Heart right ventricle (tissue), 16 donors: ENCODE measurements around the gene KLHL29. TPM values are rescaled to one million over a fixed set of nuclear protein-coding genes. Genes with fewer than 3 reads are reported as not detected.

Source experiments
- ATAC-seq, 8 donors: fragments of 200-7000 bp; cut with Tn5 transposase; one replicate each; pipeline ENCODE4 v1.9.1; 2020; ENCODE audit warnings: mild to moderate bottlenecking in 8 of 8, moderate library complexity in 8 of 8, moderate number of reproducible peaks in 1 of 8
- DNase-seq, 2 donors: peaks; one replicate each; pipeline ENCODE4 v3.0.0-alpha.2; 2020
- H3K27ac ChIP-seq, 10 donors: fragments of 200-600 bp; sonication (generic) in 2 of 10; one replicate each; pipeline versions ENCODE4 v1.5.0 to v1.8.0; 2020 to 2022; ENCODE audit warnings: mild to moderate bottlenecking in 3 of 10
- H3K27me3 ChIP-seq, 7 donors: fragments of 200-600 bp; one replicate each; pipeline ENCODE4 v1.8.0; 2021 to 2022; ENCODE audit warnings: mild to moderate bottlenecking in 2 of 7
- H3K36me3 ChIP-seq, 9 donors: fragments of 200-600 bp; sonication (generic) in 1 of 9; one replicate each; pipeline versions ENCODE4 v1.5.0 to v1.8.0; 2020 to 2022; ENCODE audit warnings: mild to moderate bottlenecking in 2 of 9
- H3K4me1 ChIP-seq, 9 donors: fragments of 200-600 bp; sonication (generic) in 1 of 9; one replicate each; pipeline versions ENCODE4 v1.5.0 to v1.8.0; 2020 to 2022; ENCODE audit warnings: mild to moderate bottlenecking in 4 of 9
- H3K4me3 ChIP-seq, 10 donors: fragments of 200-600 bp; sonication (generic) in 2 of 10; one replicate each; pipeline versions ENCODE4 v1.5.0 to v1.8.0; 2020 to 2022; ENCODE audit warnings: mild to moderate bottlenecking in 7 of 10, moderate library complexity in 2 of 10
- H3K9me3 ChIP-seq, 11 donors: fragments of 200-600 bp in 10 of 11; sonication (generic) in 2 of 11; one replicate each; pipeline versions ENCODE4 v1.5.0 to v1.8.0; 2013 to 2022; ENCODE audit warnings: mild to moderate bottlenecking in 2 of 11, control low read depth in 1 of 11, moderate library complexity in 1 of 11
- CTCF ChIP-seq, 9 donors: fragments of 200-600 bp; sonication (generic) in 2 of 9; IDR thresholded peaks; one replicate each; pipeline versions ENCODE4 v1.5.0 to v1.8.0; 2021 to 2022; ENCODE audit warnings: antibody characterized with exemption in 9 of 9, mild to moderate bottlenecking in 5 of 9, moderate library complexity in 1 of 9
- WGBS, 2 donors: extraction: QIAGEN DNeasy Blood & Tissue Kit; methylation state at CpG; one replicate each; pipeline ENCODE4 v1.1.7; 2013; ENCODE audit warnings: inconsistent platforms in 1 of 2; 5-methylcytosine and 5-hydroxymethylcytosine counted together
- intact Hi-C, 10 donors: fragments of 100-400 bp; cut with DNase I; formaldehyde crosslinking; loops; one replicate each; pipeline versions ENCODE4 v1.11.1 to v1.14.2; 2022
- polyA plus RNA-seq, 2 donors: library from polyadenylated mRNA; stranded (reverse); fragments of 200-250 nt; gene quantifications; one replicate each; pipeline ENCODE4 v1.2.3, GENCODE V29; 2013
- total RNA-seq, 10 donors: library from RNA; stranded (reverse); fragmentation: NEBNext Ultra II Directional in 3 of 10; extraction: Animal tissue kit (Norgen Biotek cat#: 25700) in 3 of 10; gene quantifications; one replicate each; pipeline versions ENCODE4 v1.2.1 to v1.2.4, GENCODE V29; 2021 to 2023
- donor health status: Arrhythmogenic right ventricular cardiomyopathy.
- donor health status: ischemic (EF 13 %, LVEDD 7.1; RV severe dilation, severe dysfunction).
- donor health status: healthy with polysubstance abuse.
- donor health status: DM: no; HTN: yes; CAD: no.
- donor health status: DM: no; HTN: no; CAD: no.
- donor health status: ischemic (EF 25% LVEDD 6.9; RV normal size, moderate dysfunction).
- donor health status: ischemic (EF 25% LVEDD 5.7; RV mildly dilated, moderate dysfunction).
- donor health status: healthy.
- donor health status: DM: yes; HTN: yes; CAD: no.
- donor health status: Ischemic cardiomyopathy.
- donor health status: ischemic (EF 35%, LVEDD 5.7; RV mildly dilated, moderate dysfunction).
- donor health status: nonischemic (EF 11% LVEDD 7.7; RV severe dilation, severe dysfunction).
- donor health status: DM: yes; HTN: yes; CAD: no.
- donor health status: PGD.
- donor health status: ischemic (EF 29% LVEDD 5.4; RV normal size, mild dysfunction).
- donor health status: nonischemic (EF 23%, LVEDD 6.1; RV moderate dilation, normal function).

KLHL29 gene
- total and polyA plus RNA-seq, 12 donors, result 0.71 to 1.5 (median 1.0) TPM

DNA sequence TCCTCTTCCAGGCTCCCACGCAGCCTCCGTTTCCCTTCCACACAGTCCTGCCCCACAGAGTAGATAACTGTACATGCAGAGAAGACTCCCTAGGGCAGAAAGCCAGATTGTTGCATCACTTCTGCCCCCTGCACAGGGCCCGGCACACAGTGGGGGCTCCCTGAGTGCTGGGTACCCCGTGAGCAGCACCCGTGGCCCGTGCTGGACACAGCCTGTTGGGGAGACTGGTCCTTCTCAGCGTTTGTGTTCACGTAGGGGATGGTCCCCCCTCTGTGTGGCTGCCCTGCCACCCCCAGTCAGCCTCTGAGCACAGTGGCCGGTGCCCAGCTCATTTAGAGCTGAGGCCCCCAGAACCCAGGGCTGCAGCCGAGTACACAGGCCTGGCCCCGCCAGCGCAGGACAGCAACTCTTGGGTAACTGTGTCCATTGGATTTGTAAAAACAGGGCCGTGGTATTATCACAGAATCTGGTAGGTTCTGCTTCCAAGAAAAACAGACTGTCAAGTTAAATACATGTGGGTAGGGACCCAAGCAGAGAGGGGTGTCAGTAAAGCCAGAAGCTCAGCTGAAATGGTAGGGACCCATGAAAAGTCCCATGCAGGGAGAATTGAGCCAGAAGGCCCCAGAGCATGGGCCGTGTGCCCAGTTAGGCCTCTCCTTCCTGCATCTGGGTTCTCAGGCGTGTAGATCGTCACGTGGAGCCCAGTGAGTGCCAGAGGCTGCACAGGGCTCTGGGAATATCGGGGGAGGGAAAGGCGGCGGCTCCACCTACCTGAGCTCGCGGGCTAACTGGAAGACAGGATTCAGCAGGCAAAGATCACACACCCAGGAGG lies 284.6 kb downstream of the KLHL29 start:
- H3K4me3 ChIP-seq, result no peak overlapping the region
- H3K36me3 ChIP-seq, result no peaks in the 10 kb centered on the region
- H3K9me3 ChIP-seq, result no peaks in the 10 kb centered on the region
- WGBS, 2 donors, result 55 to 56% methylated on average over 22 of the region's 22 CpGs
- ATAC-seq (peak; percentile 89 to 95 (median 92)), DNase-seq (peak; percentile 81 to 84)
- peak overlapping the region in 8 of 10 donors; percentile 6 to 58 (median 42) for H3K27ac ChIP-seq
- no peak for TF ChIP-seq CTCF (IDR thresholded peaks at IDR 0.05)
- intact Hi-C loops, result no loop called here
- H3K4me1 ChIP-seq, result peaks cover 4 to 19% (median 15%) of the 10 kb centered on the region in 9 donors
- H3K27me3 ChIP-seq, result no peaks in the 10 kb centered on the region

DNA sequence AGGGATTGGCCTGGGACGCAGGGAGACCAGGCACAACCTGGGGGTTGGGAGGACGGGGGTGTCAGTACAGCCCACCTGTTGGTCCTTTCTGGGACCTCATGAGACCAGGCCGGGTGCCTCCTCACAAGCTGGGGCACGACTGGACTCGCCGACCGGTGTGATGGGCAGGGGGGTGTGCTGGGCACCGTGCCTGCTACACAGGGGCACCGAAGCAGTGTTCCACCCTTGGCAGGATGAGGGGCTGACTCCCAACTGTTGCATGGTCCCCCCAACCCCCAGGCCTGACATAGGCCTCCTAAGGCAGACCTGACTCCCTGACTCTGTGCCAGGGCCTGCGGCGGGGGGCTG lies 285.2 kb downstream of the KLHL29 start:
- H3K27me3 ChIP-seq, result no peaks in the 10 kb centered on the region
- H3K4me3 ChIP-seq, result no peak overlapping the region
- no peaks in the 10 kb centered on the region for H3K36me3 ChIP-seq
- H3K4me1 ChIP-seq, result peaks cover 4 to 19% (median 15%) of the 10 kb centered on the region in 9 donors
- H3K27ac ChIP-seq, result peak overlapping the region in 4 of 10 donors; percentile 6 to 41 (median 37)
- no peak for TF ChIP-seq CTCF (IDR thresholded peaks at IDR 0.05)
- intact Hi-C loops, result no loop called here
- 81 to 88% methylated on average over 11 of the region's 11 CpGs for WGBS, 2 donors
- ATAC-seq, result peak in 2 of 8 donors; percentile 8 to 16
- no peak for DNase-seq
- H3K9me3 ChIP-seq, result no peaks in the 10 kb centered on the region

- TF ChIP-seq CTCF (IDR thresholded peaks at IDR 0.05), result no peak
- Histone ChIP-seq H3K36me3 (no peaks in the 10 kb centered on the region), H3K27ac (no peak overlapping the region), H3K9me3 (peaks cover 0 to 6% (median 0%) of the 10 kb centered on the region in 11 donors), H3K27me3 (no peaks in the 10 kb centered on the region), H3K4me3 (no peak overlapping the region), H3K4me1 (peaks cover 4 to 19% (median 15%) of the 10 kb centered on the region in 9 donors)
- 94% methylated on average over 6 of the region's 6 CpGs for WGBS, 2 donors
- DNase-seq, result no peak
- intact Hi-C loops, result no loop called here
- no peak for ATAC-seq
Measured at GRCh38 chr2:23673082-23673481, 288.1 kb downstream of the KLHL29 start.

GRCh38 chr2:23673830-23674679 lies 289.1 kb downstream of the KLHL29 start:
- no peak for TF ChIP-seq CTCF (IDR thresholded peaks at IDR 0.05)
- H3K36me3 ChIP-seq, result no peaks in the 10 kb centered on the region
- intact Hi-C loops, result no loop called here
- H3K4me1 ChIP-seq, result peaks cover 4 to 15% (median 14%) of the 10 kb centered on the region in 9 donors
- no peak overlapping the region for H3K27ac ChIP-seq
- peaks cover 0 to 16% (median 5%) of the 10 kb centered on the region in 11 donors for H3K9me3 ChIP-seq
- ATAC-seq, result no peak
- WGBS, 2 donors, result 65 to 66% methylated on average over 12 of the region's 12 CpGs
- H3K4me3 ChIP-seq, result no peak overlapping the region
- no peak for DNase-seq
- H3K27me3 ChIP-seq, result no peaks in the 10 kb centered on the region
